GM12865 (cell line): ENCODE results near the gene TNFRSF14.
A peak's percentile ranks its signal among the peaks of the same experiment; 100 is the strongest.
"Not testable (repeated sequence)": the region's sequence is repeated elsewhere in the genome, so short reads cannot be mapped to it uniquely, and the experiment has no call there.

Experiments used
- DNase-seq: peaks from one replicate; pipeline ENCODE4 v3.0.0; 2010; ENCODE audit warnings: low read depth
- H3K4me3 ChIP-seq: 2 replicates; pipeline ENCODE4 v1.5.1; 2011; ENCODE audit warnings: mild to moderate bottlenecking, low read depth, low read length, control low read depth
- CTCF ChIP-seq: IDR thresholded peaks from 2 replicates; pipeline ENCODE4 v1.5.1; 2011; ENCODE audit warnings: low read length, control low read depth, low read depth, inconsistent platforms; ENCODE audit not compliant: insufficient read depth; ENCODE audit errors: missing control alignments

TNFRSF14 gene

GRCh38 chr1:2546515-2547209, 9.5 kb upstream of the TNFRSF14 start:
- H3K4me3 ChIP-seq: peak overlapping the region; percentile 81
- DNase-seq: peak; percentile 95

GRCh38 chr1:2547210-2548067, 8.7 kb upstream of the TNFRSF14 start:
- no peak for TF ChIP-seq CTCF
- peak overlapping the region; percentile 81 for H3K4me3 ChIP-seq
- peak; percentile 83 for DNase-seq

More at GRCh38 chr1:2546515-2547209, 9.5 kb upstream of the TNFRSF14 start:
- TF ChIP-seq CTCF: no peak

GRCh38 chr1:2548068-2548589, 8.0 kb upstream of the TNFRSF14 start:
- peak overlapping the region; percentile 81 for H3K4me3 ChIP-seq
- TF ChIP-seq CTCF: peak; percentile 93
- peak; percentile 92 for DNase-seq

GRCh38 chr1:2549367-2550029, 6.7 kb upstream of the TNFRSF14 start:
- peak overlapping the region; percentile 81 for H3K4me3 ChIP-seq
- peak; percentile 70 for DNase-seq

GRCh38 chr1:2550309-2550861, 5.8 kb upstream of the TNFRSF14 start:
- peak; percentile 66 for DNase-seq
- peak overlapping the region; percentile 81 for H3K4me3 ChIP-seq

- not testable (repeated sequence) for H3K4me3 ChIP-seq, DNase-seq
Observed at GRCh38 chr1:2551544-2551943, 4.6 kb upstream of the TNFRSF14 start.

GRCh38 chr1:2552189-2552588, 4.0 kb upstream of the TNFRSF14 start:
- no peak for DNase-seq
- TF ChIP-seq CTCF: no peak

GRCh38 chr1:2553076-2553475, 3.1 kb upstream of the TNFRSF14 start:
- H3K4me3 ChIP-seq: not testable (repeated sequence)

More at GRCh38 chr1:2552189-2552588, 4.0 kb upstream of the TNFRSF14 start:
- H3K4me3 ChIP-seq: no peak overlapping the region

More at GRCh38 chr1:2553076-2553475, 3.1 kb upstream of the TNFRSF14 start:
- DNase-seq: peak; percentile 24
